Esophagus squamous epithelium (tissue), 5 donors: ENCODE data around the gene COMMD3. TPM values are rescaled to one million over a fixed set of nuclear protein-coding genes. Genes with fewer than 3 reads are reported as not detected.
A peak's percentile ranks its signal among the peaks of the same experiment; 100 is the strongest.

Source experiments
- DNase-seq: peaks from one replicate; lab custom pipeline; 2025; lab: John Stamatoyannopoulos, UW
- H3K27ac ChIP-seq, 4 donors: fragments of 200-600 bp; sonication (generic); one replicate each; pipeline ENCODE4 v1.5.1; 2016 to 2019; ENCODE audit warnings: mild to moderate bottlenecking in 1 of 4
- H3K27me3 ChIP-seq, 4 donors: fragments of 200-600 bp; sonication (generic); 1 replicate in 3 of 4; 2 replicates in 1 of 4; pipeline versions ENCODE4 v1.5.1 to v1.6.0; 2017 to 2021; ENCODE audit warnings: antibody characterized with exemption in 1 of 4
- H3K36me3 ChIP-seq, 3 donors: fragments of 200-600 bp; sonication (generic); one replicate each; pipeline ENCODE4 v1.5.1; 2016 to 2019
- H3K4me1 ChIP-seq, 3 donors: fragments of 200-600 bp; sonication (generic); one replicate each; pipeline ENCODE4 v1.5.1; 2017 to 2019
- H3K4me3 ChIP-seq, 4 donors: fragments of 200-600 bp; sonication (generic); 1 replicate in 3 of 4; 2 replicates in 1 of 4; pipeline ENCODE4 v1.5.1; 2016 to 2019; ENCODE audit warnings: mild to moderate bottlenecking in 2 of 4, moderate library complexity in 1 of 4
- H3K9me3 ChIP-seq, 3 donors: fragments of 200-600 bp; sonication (generic); one replicate each; pipeline ENCODE4 v1.5.1; 2016 to 2019
- CTCF ChIP-seq, 6 experiments: fragments of 450-650 bp in 4 of 6; fragments of 200-600 bp in 2 of 6; sonication (generic) in 2 of 6; IDR thresholded peaks; one replicate each; pipeline ENCODE4 v1.5.1; 2016 to 2019; ENCODE audit warnings: antibody characterized with exemption in 6 of 6, mild to moderate bottlenecking in 4 of 6, moderate library complexity in 4 of 6
- POLR2A ChIP-seq, 4 donors: fragments of 450-650 bp; IDR thresholded peaks; one replicate each; pipeline ENCODE4 v1.6.1; 2017; ENCODE audit warnings: antibody characterized with exemption in 4 of 4, mild to moderate bottlenecking in 4 of 4, moderate library complexity in 3 of 4
- WGBS, 2 donors: methylation state at CpG; one replicate each; pipeline ENCODE4 v1.1.5; 2018; 5-methylcytosine and 5-hydroxymethylcytosine counted together
- intact Hi-C: fragments of 100-400 bp; cut with DNase I; formaldehyde crosslinking; loops from one replicate; pipeline ENCODE4 v1.15.0; 2022
- total RNA-seq, 4 donors: library from RNA; depleted of rRNA; stranded (reverse); fragments of >200 nt; gene quantifications; one replicate each; pipeline ENCODE4 v1.1.0, GENCODE V29; 2016
- donor health status: DM: yes; HTN: yes; CAD: no.

The COMMD3 gene
- total RNA-seq, 4 donors from 2014 or later = 14.9 to 31.4 (median 24.2) TPM

GRCh38 chr10:22342421-22342820 is 26.2 kb downstream of the COMMD3 start:
- DNase-seq = no peak
- TF ChIP-seq POLR2A (IDR thresholded peaks at IDR 0.05) (no peak), CTCF (IDR thresholded peaks at IDR 0.05) (no peak)
- intact Hi-C loops = no loop called here
- no peak overlapping the region for H3K27ac ChIP-seq
- peaks cover 0 to 4% (median 0%) of the 10 kb centered on the region in 3 donors for H3K9me3 ChIP-seq
- H3K4me1 ChIP-seq = peaks cover 4 to 29% (median 12%) of the 10 kb centered on the region in 3 donors
- H3K36me3 ChIP-seq = no peaks in the 10 kb centered on the region
- peaks cover 28 to 98% (median 65%) of the 10 kb centered on the region in 4 donors for H3K27me3 ChIP-seq
- H3K4me3 ChIP-seq = no peak overlapping the region
- WGBS, 2 donors = 32 to 42% methylated on average over 3 of the region's 3 CpGs

- no peak overlapping the region for H3K27ac ChIP-seq
- peaks cover 0 to 4% (median 0%) of the 10 kb centered on the region in 3 donors for H3K9me3 ChIP-seq
- no peaks in the 10 kb centered on the region for H3K36me3 ChIP-seq
- H3K4me3 ChIP-seq = no peak overlapping the region
- H3K4me1 ChIP-seq = peaks cover 4 to 29% (median 12%) of the 10 kb centered on the region in 3 donors
- TF ChIP-seq CTCF (IDR thresholded peaks at IDR 0.05) (no peak), POLR2A (IDR thresholded peaks at IDR 0.05) (no peak)
- intact Hi-C loops = no loop called here
- 25 to 32% methylated on average over 3 of the region's 3 CpGs for WGBS, 2 donors
- peaks cover 21 to 98% (median 52%) of the 10 kb centered on the region in 4 donors for H3K27me3 ChIP-seq
- DNase-seq = no peak
These were observed 27.5 kb downstream of the COMMD3 start for GRCh38 chr10:22343731-22344130.

- 36 to 44% methylated on average over 1 of the region's 1 CpG for WGBS, 2 donors
- Histone ChIP-seq H3K4me1 (peaks cover 4 to 29% (median 12%) of the 10 kb centered on the region in 3 donors), H3K9me3 (peaks cover 0 to 4% (median 0%) of the 10 kb centered on the region in 3 donors), H3K36me3 (no peaks in the 10 kb centered on the region), H3K4me3 (no peak overlapping the region), H3K27ac (no peak overlapping the region), H3K27me3 (peaks cover 16 to 97% (median 48%) of the 10 kb centered on the region in 4 donors)
- TF ChIP-seq POLR2A (IDR thresholded peaks at IDR 0.05) (no peak), CTCF (IDR thresholded peaks at IDR 0.05) (no peak)
- intact Hi-C loops = no loop called here
- DNase-seq = no peak
These were observed 28.1 kb downstream of the COMMD3 start for GRCh38 chr10:22344249-22344648.

GRCh38 chr10:22344781-22345300 is 28.7 kb downstream of the COMMD3 start:
- TF ChIP-seq CTCF (IDR thresholded peaks at IDR 0.05) (no peak), POLR2A (IDR thresholded peaks at IDR 0.05) (no peak)
- no peaks in the 10 kb centered on the region for H3K36me3 ChIP-seq
- peaks cover 14 to 91% (median 42%) of the 10 kb centered on the region in 4 donors for H3K27me3 ChIP-seq
- H3K4me3 ChIP-seq = peak overlapping the region in 2 of 4 donors; percentile 32 to 46
- peaks cover 0 to 4% (median 0%) of the 10 kb centered on the region in 3 donors for H3K9me3 ChIP-seq
- no peak overlapping the region for H3K27ac ChIP-seq
- 15 to 35% methylated on average over 7 to 19 of the region's 26 CpGs for WGBS, 2 donors
- intact Hi-C loops = no loop called here
- DNase-seq = no peak
- peaks cover 3 to 25% (median 10%) of the 10 kb centered on the region in 3 donors for H3K4me1 ChIP-seq

GRCh38 chr10:22345301-22346095 is 29.3 kb downstream of the COMMD3 start, which contains the start of gene SPAG6:
Gene SPAG6, plus strand, starts transcription at chr10:22345496. Its CDS starts 116 bp downstream, at chr10:22345612.
- Histone ChIP-seq H3K27me3 (peaks cover 14 to 87% (median 42%) of the 10 kb centered on the region in 4 donors), H3K36me3 (no peaks in the 10 kb centered on the region), H3K27ac (no peak within 1 kb of the TSS), H3K9me3 (peaks cover 0 to 4% (median 0%) of the 10 kb centered on the region in 3 donors), H3K4me3 (peak within 1 kb of the TSS in 2 of 4 donors; percentile 32 to 46), H3K4me1 (peaks cover 0 to 21% (median 8%) of the 10 kb centered on the region in 3 donors)
- TF ChIP-seq POLR2A (IDR thresholded peaks at IDR 0.05) (no peak), CTCF (IDR thresholded peaks at IDR 0.05) (no peak)
- no peak for DNase-seq
- 13% methylated on average over 16 of the region's 83 CpGs; no CpG with 5 or more reads in 1 of the 2 donors for WGBS, 2 donors
- intact Hi-C loops = no loop called here
